HG03045 (cell line): ENCODE measurements around the gene ACTRT2.

Source experiments
- ATAC-seq: cut with Tn5 transposase; IDR thresholded peaks from one replicate; pipeline ENCODE4 v1.9.1; 2021; ENCODE audit warnings: mild to moderate bottlenecking, moderate library complexity; ENCODE audit not compliant: unreplicated experiment

Gene ACTRT2

DNA sequence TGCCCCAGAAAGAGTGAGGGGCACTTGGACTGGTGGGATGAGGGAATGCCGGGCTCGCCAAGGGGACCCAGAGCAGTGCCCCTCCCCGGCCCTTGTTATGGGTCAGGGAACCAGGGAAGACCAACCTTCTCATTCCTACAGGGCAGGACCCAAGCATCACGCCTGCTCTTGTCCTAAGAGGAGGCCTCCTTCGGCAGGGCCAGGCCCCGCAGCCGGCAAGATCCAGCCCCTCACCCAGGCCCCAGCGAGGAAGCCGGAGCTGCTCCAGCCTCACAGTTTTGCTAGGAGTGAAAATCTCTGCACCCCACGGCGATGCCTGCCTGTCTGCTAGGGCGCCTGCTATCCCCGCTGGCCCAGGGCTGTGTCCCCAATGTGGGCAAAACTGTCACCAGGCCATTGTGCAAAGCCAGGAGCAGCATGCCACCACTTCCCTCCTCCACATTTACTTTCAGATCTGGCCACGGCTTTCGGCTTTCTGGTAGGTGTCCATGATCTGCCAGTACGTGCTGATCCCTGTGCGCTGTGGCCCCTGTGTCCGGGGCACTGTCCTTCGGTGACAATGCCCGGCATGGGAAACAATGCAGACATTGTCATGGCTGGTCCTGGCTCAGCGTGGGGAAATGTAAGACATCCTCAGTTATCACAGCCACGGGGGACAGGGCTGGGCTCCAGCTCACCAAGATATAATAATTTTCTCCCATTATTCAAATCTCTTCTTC lies 9.6 kb downstream of the ACTRT2 start:
- no peak for ATAC-seq

DNA sequence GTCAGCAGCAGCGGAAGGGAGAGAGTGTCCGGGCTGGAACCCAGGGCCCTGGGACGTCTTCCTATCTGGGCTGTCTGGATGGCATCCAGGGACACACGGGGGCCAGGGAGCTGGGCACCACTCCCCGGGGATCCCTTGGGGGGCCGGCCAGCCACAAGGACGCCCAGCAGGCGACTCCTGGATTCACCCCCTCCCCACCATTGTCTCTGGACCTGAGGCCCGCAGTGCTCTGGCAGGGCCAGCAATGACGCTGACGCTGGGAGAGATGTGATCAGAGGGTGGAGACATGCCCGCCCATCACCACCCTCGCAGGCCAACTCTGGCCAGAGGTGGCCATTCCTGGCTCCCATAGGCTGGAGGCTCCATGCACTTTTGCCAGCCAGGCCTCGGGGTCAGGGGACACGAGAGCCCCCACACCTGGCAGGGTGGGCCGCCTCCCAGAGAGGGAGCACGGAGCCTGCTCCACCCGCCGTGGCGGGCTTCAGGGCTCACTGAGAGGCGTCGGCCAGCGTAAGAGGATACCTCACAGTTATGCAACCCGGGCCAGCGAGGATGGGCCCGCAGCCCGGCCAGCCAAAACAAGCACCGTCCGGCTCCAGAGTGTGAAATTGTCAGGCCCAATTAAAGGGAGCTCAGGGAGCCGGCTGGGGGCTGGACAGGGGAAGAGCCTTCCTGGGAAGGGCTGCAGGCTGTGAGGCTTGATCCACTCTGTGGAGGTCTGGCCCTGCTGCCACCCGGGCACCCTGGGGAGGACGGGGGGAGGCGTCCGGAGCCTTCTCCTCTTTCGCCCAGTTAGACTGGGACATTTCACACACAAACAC lies 10.3 kb downstream of the ACTRT2 start:
- ATAC-seq, result no peak

DNA sequence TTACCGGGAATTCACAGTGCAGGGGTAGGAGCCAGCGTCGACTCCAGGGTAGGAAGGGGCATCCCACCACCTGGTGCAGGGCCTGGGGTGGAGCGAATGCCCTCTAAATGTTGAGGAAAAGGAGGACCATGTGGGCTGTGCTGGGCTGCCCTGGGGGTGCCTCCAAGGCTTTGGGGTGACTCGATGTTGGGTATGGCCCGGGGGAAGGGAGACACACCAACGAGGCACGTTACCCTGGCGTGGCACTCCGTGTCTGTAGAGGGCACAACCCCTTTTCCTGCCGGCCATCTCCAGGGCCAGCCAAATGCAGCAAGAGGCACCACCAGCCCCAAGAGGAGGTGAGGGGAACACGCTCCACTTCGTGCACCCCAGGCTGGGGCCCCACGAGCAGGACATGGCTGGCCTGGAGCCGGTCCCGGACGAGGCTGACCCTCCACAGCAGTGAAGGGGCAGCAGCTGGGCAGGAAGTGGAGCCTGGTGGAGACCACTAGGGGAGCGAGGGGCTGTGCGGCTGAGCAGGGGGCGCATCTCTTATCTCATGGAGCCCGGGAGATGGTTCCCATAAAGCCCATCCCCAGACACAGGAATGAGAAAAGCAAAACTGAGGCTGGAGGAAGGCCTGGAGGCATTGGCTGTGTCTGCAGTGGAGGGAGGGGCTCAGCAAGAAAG lies 11.2 kb downstream of the ACTRT2 start:
- ATAC-seq, result no peak

DNA sequence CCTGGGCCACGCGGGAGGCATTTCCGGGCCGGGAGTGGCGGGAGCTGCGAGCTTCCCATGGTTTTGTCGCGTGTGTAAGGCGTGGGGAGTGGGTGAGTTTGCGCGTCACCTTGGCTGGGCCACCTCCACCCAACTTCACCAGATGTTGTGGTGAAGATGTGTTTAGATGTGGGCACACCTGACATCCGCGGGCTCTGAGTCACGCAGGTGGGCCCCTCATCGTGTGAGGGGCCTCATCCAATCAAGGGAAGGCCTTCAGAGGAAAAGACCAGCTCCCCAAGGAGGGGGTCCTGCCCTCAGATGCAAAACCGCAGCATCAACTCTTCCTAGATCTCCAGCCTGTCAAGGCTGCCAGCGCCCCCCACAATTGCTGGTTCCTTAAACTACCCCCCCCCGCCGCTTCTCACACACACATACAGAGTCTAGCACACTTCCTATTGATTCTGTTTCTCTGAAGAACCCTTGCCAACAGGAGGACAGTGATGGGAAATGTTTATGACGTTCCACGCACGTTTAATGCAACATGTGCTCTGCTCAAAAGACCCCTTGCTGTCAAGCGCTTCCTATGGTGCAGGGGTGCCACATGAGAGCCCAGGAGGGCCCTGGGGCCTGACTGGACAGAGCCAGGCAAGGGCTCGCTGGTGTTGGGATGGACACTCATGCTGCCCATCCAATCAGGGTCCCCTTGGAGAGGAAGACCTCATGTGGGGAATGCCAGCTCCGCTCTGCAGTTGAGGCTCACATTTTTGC lies 11.9 kb downstream of the ACTRT2 start:
- ATAC-seq, result no peak

DNA sequence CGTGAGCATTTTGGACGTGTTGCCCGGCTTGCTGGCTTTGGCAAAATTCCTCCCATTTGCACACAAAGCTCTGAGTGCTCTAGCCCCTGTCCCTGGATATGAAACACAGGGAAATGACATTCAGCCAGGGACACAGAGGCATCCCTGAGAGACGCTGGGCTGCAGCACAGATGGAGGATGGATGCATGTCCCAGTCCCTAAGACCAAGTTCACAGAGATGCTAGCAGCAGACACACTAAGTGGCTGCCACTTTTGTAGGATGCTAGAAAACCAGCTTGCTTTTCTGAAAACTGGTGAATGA lies 12.5 kb downstream of the ACTRT2 start:
- ATAC-seq, result no peak

DNA sequence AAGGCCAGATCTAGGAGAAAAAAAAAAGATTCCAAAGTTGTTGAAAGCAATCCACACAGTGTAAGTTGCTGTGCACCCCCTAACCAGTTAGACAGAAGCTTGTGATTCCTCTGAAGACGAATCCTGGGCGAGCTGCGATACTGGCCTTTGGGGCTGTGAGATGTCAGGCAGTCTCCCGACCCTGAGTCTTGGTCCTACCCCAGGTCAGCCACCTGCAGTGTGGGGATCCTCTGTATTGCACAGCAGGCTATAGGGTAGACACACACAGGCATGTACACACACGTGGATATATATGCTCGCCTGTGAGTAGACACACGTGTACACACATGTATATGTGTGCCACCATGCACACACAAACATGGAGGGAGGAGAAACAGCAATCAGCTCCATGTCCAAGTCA lies 12.9 kb downstream of the ACTRT2 start:
- no peak for ATAC-seq

DNA sequence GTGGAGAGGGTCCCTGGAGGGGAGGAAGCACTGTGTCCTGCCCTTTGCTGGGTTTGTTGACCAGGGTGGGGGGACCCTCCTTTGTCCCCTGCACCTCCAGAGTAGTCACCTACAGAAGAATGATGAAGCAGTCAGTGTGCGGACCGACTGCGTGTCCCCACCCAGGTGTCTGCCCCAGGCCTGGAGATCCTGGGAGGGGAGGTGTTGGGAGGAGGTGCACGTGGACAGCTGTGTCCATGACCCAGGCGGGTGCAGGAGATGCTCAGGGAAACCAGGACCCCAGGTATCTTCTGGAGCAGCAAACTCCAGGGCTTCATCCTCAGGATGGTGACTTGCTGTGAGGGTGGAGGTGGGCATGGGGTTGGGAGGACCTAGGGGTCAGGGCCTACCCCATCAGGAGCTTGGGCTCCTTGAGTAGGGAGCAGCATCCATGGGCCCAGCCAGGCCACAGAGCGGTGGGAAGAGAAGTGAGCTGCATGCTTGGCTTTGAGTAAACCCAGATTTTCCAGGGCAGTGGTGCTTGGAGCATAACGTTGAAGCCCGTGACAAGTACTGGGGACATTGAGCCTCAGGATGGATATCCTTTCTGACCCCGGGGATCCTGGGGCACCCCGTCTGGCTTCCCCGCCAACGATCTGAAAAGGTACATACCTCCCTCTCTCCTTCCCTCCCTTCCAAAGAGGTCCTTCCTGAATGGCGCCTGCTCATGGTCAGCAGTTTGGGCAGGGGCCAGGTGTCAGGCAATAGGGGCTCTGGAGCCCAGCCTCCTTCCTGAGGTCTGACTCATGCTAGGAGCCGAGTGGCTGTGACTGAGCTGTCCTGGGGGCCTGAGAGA lies 13.7 kb downstream of the ACTRT2 start:
- no peak for ATAC-seq

DNA sequence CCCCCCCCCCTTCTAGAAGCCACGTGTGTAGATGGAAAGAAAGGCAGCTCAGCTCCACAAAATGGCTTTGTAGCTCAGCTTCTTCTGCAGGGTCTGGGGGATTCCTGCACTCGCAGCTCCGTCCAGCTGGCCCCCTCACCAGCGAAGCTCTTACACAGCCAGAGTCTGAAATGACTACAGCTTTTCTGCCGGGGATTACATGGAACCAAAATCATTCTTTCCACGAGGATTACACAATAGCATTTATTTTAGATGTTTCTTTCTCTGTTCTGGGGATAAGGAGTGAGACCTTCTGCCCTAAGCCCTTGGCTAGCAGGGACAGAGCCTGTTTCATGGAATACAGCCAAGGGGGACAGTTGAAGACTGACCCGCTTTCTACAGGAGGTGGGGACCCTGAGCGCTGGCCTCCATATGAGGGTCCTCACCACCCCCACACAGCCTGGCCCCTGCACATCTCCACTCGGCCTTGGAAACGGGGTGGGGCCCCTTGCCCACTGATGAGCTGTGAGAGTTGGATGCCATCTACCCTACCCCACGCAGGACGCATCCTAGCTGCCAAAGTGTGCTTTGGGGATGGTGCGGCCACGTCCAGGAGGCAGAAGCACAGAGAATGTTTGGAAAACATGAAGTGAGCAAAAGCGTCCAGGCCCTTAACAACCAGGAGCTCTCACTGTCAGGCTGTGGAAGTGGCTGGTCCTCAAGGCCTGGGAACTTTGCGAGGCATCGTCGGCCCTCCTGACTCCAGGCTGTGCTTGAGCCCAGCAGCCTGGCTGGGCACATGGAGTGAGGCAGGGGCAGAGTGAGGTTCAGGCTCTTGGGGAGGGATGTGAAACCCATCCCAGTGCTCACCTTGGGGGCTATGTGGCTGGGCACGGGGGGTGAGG lies 14.5 kb downstream of the ACTRT2 start:
- ATAC-seq, result no peak

DNA sequence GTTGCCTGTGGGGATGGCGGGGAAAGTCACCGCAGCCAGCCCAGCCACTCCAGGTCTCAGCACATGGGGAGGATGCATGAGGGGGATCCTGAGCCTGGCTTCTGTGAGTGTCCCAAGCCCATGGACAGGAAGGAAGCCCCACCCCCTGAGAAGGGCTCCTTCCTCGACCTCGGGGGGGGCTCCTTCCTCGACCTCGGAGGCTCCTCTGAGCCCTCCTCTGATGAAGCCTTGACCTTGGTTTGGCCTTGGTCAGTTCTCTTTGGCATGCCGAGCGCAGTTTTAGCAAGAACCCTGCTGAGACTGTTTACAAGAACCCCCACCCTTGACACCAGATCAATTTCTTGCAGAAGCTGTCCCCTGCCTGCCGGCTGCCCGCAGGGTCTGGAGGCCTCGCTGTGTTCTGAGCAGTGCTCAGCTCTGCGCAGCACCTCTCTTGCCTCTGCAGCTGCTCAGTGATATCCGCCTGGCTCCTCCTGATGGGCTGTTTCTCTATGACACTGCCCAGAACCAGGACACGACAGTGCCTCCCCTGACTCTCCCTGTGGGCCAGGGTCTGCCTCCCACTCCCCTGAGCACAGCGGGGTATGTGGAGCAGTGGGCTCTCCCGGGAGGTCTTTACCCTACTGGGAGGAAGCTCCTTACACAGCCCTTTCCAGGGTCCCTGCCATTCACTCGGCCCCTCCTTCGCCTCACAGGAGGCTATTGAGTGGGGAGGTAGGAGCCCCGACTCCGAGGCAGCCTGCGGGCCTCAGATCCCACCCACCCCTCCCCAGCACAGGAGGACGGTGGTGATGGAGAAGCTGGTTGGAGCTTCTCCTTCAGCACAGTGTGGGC lies 15.4 kb downstream of the ACTRT2 start:
- ATAC-seq, result no peak

DNA sequence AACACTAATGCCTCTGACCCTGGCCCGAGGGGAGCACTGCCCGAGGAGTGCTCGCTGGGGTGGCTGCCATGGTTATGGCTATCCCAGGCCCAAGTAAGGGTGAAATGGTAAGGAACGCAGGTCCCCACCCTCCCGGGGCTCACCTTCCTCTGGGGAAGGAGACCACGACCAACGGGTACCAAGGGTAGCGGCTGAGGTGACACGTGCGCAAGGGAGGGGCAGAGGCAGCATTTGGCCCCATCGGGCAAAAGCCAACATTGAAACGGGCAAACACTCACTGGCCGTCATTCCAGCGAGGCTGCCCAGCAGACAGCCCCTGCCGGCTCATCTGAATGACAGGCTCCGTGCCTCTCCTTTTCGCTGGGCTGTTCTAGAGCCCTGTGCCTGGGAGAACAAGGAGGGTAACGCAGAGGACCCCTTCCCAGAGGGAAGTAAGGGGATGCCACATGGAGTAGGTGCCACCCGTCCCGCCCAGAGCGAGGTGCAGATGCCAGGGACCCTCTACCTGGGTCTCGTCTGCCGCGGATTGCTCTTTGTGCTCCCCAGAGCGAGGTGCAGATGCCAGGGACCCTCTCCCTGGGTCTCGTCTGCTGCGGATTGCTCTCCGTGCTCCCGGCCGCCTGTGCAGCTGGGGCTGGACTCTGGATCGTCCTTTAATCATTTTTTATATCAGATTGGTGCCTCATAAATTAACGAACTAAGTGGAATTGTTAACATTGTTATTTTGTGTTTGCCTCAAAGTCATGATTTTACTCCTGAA lies 16.2 kb downstream of the ACTRT2 start:
- ATAC-seq, result no peak

DNA sequence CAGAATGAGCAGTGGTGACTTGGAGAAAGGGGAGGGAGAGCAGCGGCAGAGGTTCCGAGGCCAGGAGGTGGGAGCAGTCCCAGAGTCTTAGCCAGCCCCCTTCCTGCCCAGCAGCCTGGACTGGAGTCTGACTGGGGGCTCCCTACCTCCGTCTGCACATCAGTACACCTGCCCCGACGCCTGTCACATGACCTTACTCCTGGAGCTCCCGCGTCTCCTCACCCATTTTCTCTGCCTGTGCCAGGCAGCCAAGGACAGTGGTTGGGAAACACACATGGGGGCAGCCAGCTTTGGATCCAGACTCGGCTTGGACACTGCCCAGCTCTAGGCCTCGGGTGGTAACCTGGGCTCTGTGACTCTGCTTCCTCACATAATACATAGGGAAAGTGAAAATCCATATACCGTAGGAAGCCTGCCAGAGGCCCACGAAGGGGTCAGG lies 16.9 kb downstream of the ACTRT2 start:
- no peak for ATAC-seq

DNA sequence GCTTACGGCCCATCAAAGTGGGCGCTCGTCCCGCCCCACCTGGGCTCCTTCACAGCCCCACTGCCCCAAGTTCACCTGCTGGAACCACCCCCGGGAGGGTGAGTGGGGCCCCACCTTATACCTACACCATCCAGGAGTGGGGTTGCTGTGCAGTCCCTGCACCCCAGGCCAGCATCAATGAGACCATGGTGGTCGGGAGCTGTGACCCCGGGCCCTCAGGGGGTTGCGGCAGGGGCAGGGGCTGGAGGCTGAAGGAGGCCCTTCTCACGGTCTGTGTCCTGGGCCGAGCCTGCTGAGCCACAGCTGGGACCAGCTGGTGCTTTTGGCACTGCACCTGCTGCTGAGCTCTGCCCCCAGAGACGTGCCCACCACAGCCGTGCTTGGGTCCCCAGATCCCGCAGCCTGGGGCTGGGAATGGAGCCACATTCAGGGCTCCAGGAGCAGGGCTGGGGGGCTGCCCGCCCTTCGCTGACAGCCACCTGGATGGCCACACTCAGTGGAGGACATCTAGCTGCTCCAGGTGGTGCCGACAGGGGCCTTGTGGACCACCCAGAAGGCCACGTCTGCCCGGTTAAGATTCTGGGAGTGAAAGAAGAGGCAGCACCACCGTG lies 17.4 kb downstream of the ACTRT2 start:
- ATAC-seq, result no peak

DNA sequence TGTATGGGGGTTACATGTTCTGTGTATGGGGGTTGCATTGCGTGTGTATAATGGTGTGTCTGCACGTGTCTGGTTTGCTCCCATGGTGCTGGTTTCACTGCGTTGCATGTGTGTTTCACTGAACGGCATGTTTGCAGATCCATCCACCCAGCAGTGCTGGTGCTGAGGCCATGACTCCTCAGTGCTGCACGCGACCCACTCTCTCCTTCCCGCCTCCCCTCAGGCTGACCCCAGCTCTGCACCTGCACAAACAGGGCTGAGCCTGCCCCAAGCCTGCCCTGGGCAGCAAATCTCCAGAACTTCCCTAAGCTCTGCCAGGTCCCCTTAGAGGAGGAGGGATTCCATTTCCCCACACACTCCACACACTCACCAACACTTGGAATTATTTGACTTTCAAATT lies 18.7 kb downstream of the ACTRT2 start:
- ATAC-seq, result no peak

DNA sequence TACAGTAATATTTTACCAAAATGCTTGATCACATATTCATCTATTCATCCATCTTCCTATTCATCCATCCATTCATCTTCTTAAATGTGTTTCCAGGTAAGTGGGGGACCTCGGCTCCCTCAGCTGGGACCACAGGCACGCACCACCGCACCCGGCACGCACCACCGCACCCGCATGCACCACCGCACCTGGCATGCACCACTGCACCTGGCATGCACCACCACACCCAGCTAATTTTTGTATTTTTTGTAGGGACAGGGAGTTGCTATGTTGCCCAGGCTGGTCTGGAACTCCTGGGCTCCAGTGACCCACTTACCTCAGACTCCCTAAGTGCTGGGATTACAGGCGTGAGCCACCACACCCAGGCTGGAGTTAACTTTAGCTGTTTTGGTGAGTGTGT lies 21.2 kb downstream of the ACTRT2 start:
- no peak for ATAC-seq

DNA sequence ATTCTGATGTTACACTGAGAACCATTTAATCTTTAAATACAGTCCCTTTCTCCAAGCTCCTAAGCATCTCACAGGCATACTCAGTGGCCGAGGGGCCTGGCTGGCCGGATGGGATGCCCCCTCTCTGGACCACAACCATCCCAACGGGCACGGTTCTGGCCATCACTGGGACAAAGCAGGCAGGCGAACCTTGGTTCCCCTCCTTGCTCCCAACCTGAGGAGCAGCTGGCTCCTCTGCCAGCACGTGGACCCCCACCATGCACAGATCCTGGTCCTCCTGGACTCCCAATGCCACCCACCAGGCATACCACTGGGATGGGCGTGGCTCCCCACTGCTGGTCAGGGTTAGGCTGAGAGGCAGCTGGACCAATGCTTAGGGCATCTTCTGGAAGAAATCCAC lies 27.9 kb downstream of the ACTRT2 start:
- ATAC-seq, result no peak

DNA sequence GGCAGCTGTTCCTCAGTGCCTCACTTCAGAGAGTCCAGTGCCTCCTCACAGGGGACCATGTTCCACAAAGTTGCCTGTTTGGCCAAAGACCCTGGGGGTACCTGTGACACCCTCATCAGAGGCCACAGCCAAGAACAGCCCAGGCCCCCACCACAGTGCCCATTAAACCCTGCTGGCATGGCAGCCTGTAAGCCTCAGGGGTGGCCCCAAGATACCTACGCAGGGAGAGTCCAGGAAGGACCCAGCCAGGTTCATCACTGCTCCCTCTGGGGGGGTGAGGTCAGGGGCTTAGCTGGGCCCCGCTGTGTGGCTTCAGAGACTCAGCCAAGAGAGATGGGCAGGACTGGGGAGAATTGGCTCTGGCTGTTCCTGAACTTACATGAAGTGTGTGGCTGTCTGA lies 28.6 kb downstream of the ACTRT2 start:
- no peak for ATAC-seq

DNA sequence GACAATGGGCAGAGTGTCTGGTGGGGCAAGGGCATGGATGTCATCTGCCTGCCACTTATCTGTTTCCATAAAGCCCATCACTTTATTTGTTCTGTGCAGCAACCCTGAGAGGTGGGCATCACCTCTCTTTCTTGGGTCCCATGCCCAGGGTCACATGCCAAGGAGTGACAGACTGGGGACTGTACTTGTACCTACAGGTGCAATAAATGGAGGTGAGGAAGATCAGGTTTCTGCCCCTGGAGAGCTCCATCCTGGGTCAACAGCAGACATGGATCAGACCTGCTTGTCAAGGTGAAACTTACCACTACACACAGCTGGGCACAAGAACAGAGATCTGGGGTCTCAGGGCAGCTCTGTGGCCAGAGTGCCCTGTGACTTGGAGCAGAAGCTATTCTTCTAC lies 29.3 kb downstream of the ACTRT2 start:
- no peak for ATAC-seq
